DND-41 (cell line): ENCODE measurements around the gene PARP1.

Experiments
- ATAC-seq: fragments of 200-7000 bp; cut with Tn5 transposase; 3 replicates; pipeline ENCODE4 v1.9.1; 2021; ENCODE audit warnings: low read depth; ENCODE audit not compliant: insufficient read depth
- DNase-seq: peaks from one replicate; pipeline ENCODE4 v3.0.0-alpha.2; 2020
- H2AFZ ChIP-seq: 2 replicates; pipeline ENCODE4 v1.6.0; 2012; ENCODE audit warnings: low read depth, low read length
- H3K27ac ChIP-seq: 2 replicates; pipeline ENCODE4 v1.5.1; 2012; ENCODE audit warnings: low read length, inconsistent platforms
- H3K27me3 ChIP-seq: fragments of 200-600 bp; sonication (generic); 2 replicates; pipeline ENCODE4 v1.6.0; 2012; ENCODE audit warnings: low read length, mild to moderate bottlenecking, inconsistent platforms; ENCODE audit not compliant: insufficient read depth, poor library complexity
- H3K36me3 ChIP-seq: 2 replicates; pipeline ENCODE4 v1.5.1; 2012; ENCODE audit warnings: low read length, inconsistent platforms; ENCODE audit not compliant: insufficient read depth
- H3K4me1 ChIP-seq: 2 replicates; pipeline ENCODE4 v1.5.1; 2012; ENCODE audit warnings: mild to moderate bottlenecking, low read length; ENCODE audit not compliant: insufficient read depth
- H3K4me2 ChIP-seq: 2 replicates; pipeline ENCODE4 v1.6.0; 2012; ENCODE audit warnings: mild to moderate bottlenecking, moderate library complexity, low read length, inconsistent platforms; ENCODE audit not compliant: insufficient read depth
- H3K4me3 ChIP-seq, 2 experiments: fragments of 200-600 bp in 1 of 2; shearing (Covaris generic) in 1 of 2; 2 replicates each; pipeline ENCODE4 v1.5.1; 2012 to 2016; ENCODE audit warnings: inconsistent platforms in 2 of 2, low read length in 2 of 2, mild to moderate bottlenecking in 2 of 2, low read depth in 1 of 2, moderate library complexity in 1 of 2
- H3K79me2 ChIP-seq: 2 replicates; pipeline ENCODE4 v1.6.0; 2012; ENCODE audit warnings: low read length, inconsistent platforms; ENCODE audit not compliant: insufficient read depth
- H3K9ac ChIP-seq: 2 replicates; pipeline ENCODE4 v1.6.0; 2012; ENCODE audit warnings: low read depth, mild to moderate bottlenecking, inconsistent platforms, low read length, moderate library complexity
- H3K9me3 ChIP-seq: 2 replicates; pipeline ENCODE4 v1.5.1; 2012; ENCODE audit warnings: low read length, moderate library complexity, mild to moderate bottlenecking, inconsistent platforms; ENCODE audit not compliant: insufficient read depth, severe bottlenecking
- H4K20me1 ChIP-seq: 2 replicates; pipeline ENCODE4 v1.6.0; 2012; ENCODE audit warnings: low read length; ENCODE audit not compliant: insufficient read depth
- CTCF ChIP-seq: IDR thresholded peaks from 2 replicates; pipeline ENCODE4 v1.5.1; 2012; ENCODE audit warnings: borderline replicate concordance, low read length, moderate library complexity, mild to moderate bottlenecking; ENCODE audit not compliant: poor library complexity, severe bottlenecking; ENCODE audit errors: extremely low read depth
- EZH2 ChIP-seq: IDR thresholded peaks from 3 replicates; pipeline ENCODE4 v1.6.1; 2012; ENCODE audit warnings: borderline replicate concordance, low read depth, mild to moderate bottlenecking, moderate library complexity, low read length, inconsistent platforms; ENCODE audit not compliant: severe bottlenecking

The PARP1 gene

GRCh38 chr1:226371866-226372490 is 35.9 kb downstream of the PARP1 start:
- H3K4me1 ChIP-seq = no peaks in the 10 kb centered on the region
- H4K20me1 ChIP-seq = peaks cover 5% of the 10 kb centered on the region; the same call in 1 of the 2 replicates
- H3K4me3 ChIP-seq = no peak overlapping the region
- H3K27me3 ChIP-seq = no peaks in the 10 kb centered on the region
- no peak for DNase-seq
- no peak overlapping the region for H3K27ac ChIP-seq
- no peaks in the 10 kb centered on the region for H3K9me3 ChIP-seq
- H3K9ac ChIP-seq = no peak overlapping the region
- H3K36me3 ChIP-seq = peaks cover 99% of the 10 kb centered on the region
- TF ChIP-seq EZH2 (no peak), CTCF (no peak)
- no peak for ATAC-seq
- H3K4me2 ChIP-seq = no peak overlapping the region
- H3K79me2 ChIP-seq = no peaks in the 10 kb centered on the region; the same call in 1 of the 2 replicates
- H2AFZ ChIP-seq = no peak overlapping the region

- H2AFZ ChIP-seq = no peak overlapping the region
- peaks cover 99% of the 10 kb centered on the region for H3K36me3 ChIP-seq
- H3K4me2 ChIP-seq = no peak overlapping the region
- no peak overlapping the region for H3K4me3 ChIP-seq
- H4K20me1 ChIP-seq = peaks cover 5% of the 10 kb centered on the region; the same call in 1 of the 2 replicates
- no peak for TF ChIP-seq EZH2
- TF ChIP-seq CTCF = no peak
- no peaks in the 10 kb centered on the region; the same call in 1 of the 2 replicates for H3K79me2 ChIP-seq
- H3K4me1 ChIP-seq = no peaks in the 10 kb centered on the region
- no peak overlapping the region for H3K9ac ChIP-seq
- no peak overlapping the region for H3K27ac ChIP-seq
- H3K27me3 ChIP-seq = no peaks in the 10 kb centered on the region
- H3K9me3 ChIP-seq = no peaks in the 10 kb centered on the region
- ATAC-seq = no peak
- DNase-seq = no peak
These were observed 36.7 kb downstream of the PARP1 start for GRCh38 chr1:226371027-226371694.

GRCh38 chr1:226370144-226370923 is 37.6 kb downstream of the PARP1 start:
- Histone ChIP-seq H3K27me3 (no peaks in the 10 kb centered on the region), H3K9ac (no peak overlapping the region), H3K9me3 (no peaks in the 10 kb centered on the region), H4K20me1 (peaks cover 5% of the 10 kb centered on the region; the same call in 1 of the 2 replicates), H3K4me3 (no peak overlapping the region), H3K79me2 (no peaks in the 10 kb centered on the region; the same call in 1 of the 2 replicates), H3K27ac (no peak overlapping the region), H3K4me1 (no peaks in the 10 kb centered on the region), H2AFZ (no peak overlapping the region), H3K36me3 (peaks cover 99% of the 10 kb centered on the region), H3K4me2 (no peak overlapping the region)
- TF ChIP-seq CTCF (no peak), EZH2 (no peak)
- no peak for ATAC-seq
- no peak for DNase-seq
